GM10847 (cell line): ENCODE data around the gene PLXNB2.
A peak's percentile ranks its signal among the peaks of the same experiment; 100 is the strongest.

Experiments
- POLR2A ChIP-seq: IDR thresholded peaks from 2 replicates; pipeline ENCODE4 v1.6.1; 2011; ENCODE audit not compliant: insufficient read length; ENCODE audit errors: extremely low read depth

PLXNB2 gene

GRCh38 chr22:50307890-50308596 lies 597 bp upstream of the PLXNB2 start:
- no peak for TF ChIP-seq POLR2A

- TF ChIP-seq POLR2A: no peak
Observed at GRCh38 chr22:50305923-50306566, 1.4 kb downstream of the PLXNB2 start.

- TF ChIP-seq POLR2A: peak; percentile 12
Observed at GRCh38 chr22:50305393-50305922, 2.0 kb downstream of the PLXNB2 start.

GRCh38 chr22:50304528-50305392 lies 2.7 kb downstream of the PLXNB2 start:
- TF ChIP-seq POLR2A: no peak

- TF ChIP-seq POLR2A: no peak
Observed at GRCh38 chr22:50303848-50304527, 3.5 kb downstream of the PLXNB2 start.

GRCh38 chr22:50303515-50303847 lies 4.0 kb downstream of the PLXNB2 start:
- no peak for TF ChIP-seq POLR2A

- no peak for TF ChIP-seq POLR2A
Observed at GRCh38 chr22:50302564-50302963, 4.9 kb downstream of the PLXNB2 start.

- TF ChIP-seq POLR2A: no peak
Observed at GRCh38 chr22:50302041-50302541, 5.4 kb downstream of the PLXNB2 start.

GRCh38 chr22:50301581-50301991 lies 5.9 kb downstream of the PLXNB2 start:
- no peak for TF ChIP-seq POLR2A

- no peak for TF ChIP-seq POLR2A
Observed at GRCh38 chr22:50300620-50301257, 6.7 kb downstream of the PLXNB2 start.

GRCh38 chr22:50299785-50300619 lies 7.4 kb downstream of the PLXNB2 start:
- TF ChIP-seq POLR2A: no peak

- no peak for TF ChIP-seq POLR2A
Observed at GRCh38 chr22:50298937-50299784, 8.3 kb downstream of the PLXNB2 start.

- no peak for TF ChIP-seq POLR2A
Observed at GRCh38 chr22:50298266-50298637, 9.2 kb downstream of the PLXNB2 start.
